Mesenchymal stem cell (in vitro differentiated cells and primary cell): ENCODE data around the gene UTF1.

Experiments
- DNase-seq: peaks from one replicate; pipeline ENCODE4 v3.0.0-alpha.2; 2013
- H2AFZ ChIP-seq: one replicate; pipeline ENCODE4 v1.6.1; 2013; ENCODE audit warnings: low read depth, mild to moderate bottlenecking, control low read depth, inconsistent platforms, low read length, moderate library complexity
- H2AK5ac ChIP-seq: 2 replicates; pipeline ENCODE4 v1.6.1; 2013; ENCODE audit warnings: low read length, moderate library complexity, mild to moderate bottlenecking, inconsistent platforms; ENCODE audit not compliant: severe bottlenecking
- H2BK120ac ChIP-seq: one replicate; pipeline ENCODE4 v1.6.1; 2013; ENCODE audit warnings: low read depth, mild to moderate bottlenecking, inconsistent platforms, low read length, moderate library complexity
- H2BK12ac ChIP-seq, 2 experiments: one replicate each; pipeline ENCODE4 v1.6.1; 2013; ENCODE audit warnings: inconsistent platforms in 2 of 2, low read length in 2 of 2, mild to moderate bottlenecking in 2 of 2, moderate library complexity in 2 of 2, control low read depth in 1 of 2
- H2BK15ac ChIP-seq: one replicate; pipeline ENCODE4 v1.6.1; 2013; ENCODE audit warnings: mild to moderate bottlenecking, low read depth, inconsistent platforms; ENCODE audit not compliant: poor library complexity, severe bottlenecking
- H2BK5ac ChIP-seq: 2 replicates; pipeline ENCODE4 v1.6.1; 2013; ENCODE audit warnings: low read depth, mild to moderate bottlenecking, low read length, control low read depth, inconsistent platforms; ENCODE audit not compliant: poor library complexity, severe bottlenecking
- H3K14ac ChIP-seq, 2 experiments: one replicate each; pipeline ENCODE4 v1.6.1; 2013; ENCODE audit warnings: inconsistent platforms in 2 of 2, low read length in 2 of 2, control low read depth in 1 of 2, mild to moderate bottlenecking in 1 of 2, moderate library complexity in 1 of 2
- H3K18ac ChIP-seq, 2 experiments: one replicate each; pipeline ENCODE4 v1.6.1; 2013; ENCODE audit warnings: inconsistent platforms in 2 of 2, low read length in 2 of 2, control low read depth in 1 of 2, low read depth in 1 of 2, mild to moderate bottlenecking in 1 of 2
- H3K23ac ChIP-seq, 2 experiments: one replicate each; pipeline ENCODE4 v1.6.1; 2013; ENCODE audit warnings: inconsistent platforms in 2 of 2, low read length in 2 of 2, mild to moderate bottlenecking in 2 of 2, moderate library complexity in 2 of 2, control low read depth in 1 of 2
- H3K27ac ChIP-seq: 2 replicates; pipeline ENCODE4 v1.5.1; 2013; ENCODE audit warnings: mild to moderate bottlenecking, moderate library complexity, low read length, control low read depth, inconsistent platforms; ENCODE audit not compliant: poor library complexity, severe bottlenecking
- H3K27me3 ChIP-seq, 2 experiments: 2 replicates each; pipeline versions ENCODE4 v1.6.1 to v1.7.0; 2013; ENCODE audit warnings: low read length in 2 of 2, mild to moderate bottlenecking in 2 of 2, moderate library complexity in 2 of 2, control low read depth in 1 of 2, inconsistent platforms in 1 of 2; ENCODE audit not compliant: control insufficient read depth in 1 of 2, insufficient read depth in 1 of 2
- H3K36me3 ChIP-seq, 2 experiments: 2 replicates each; pipeline versions ENCODE4 v1.6.1 to v1.7.0; 2013; ENCODE audit warnings: low read length in 2 of 2, control low read depth in 1 of 2, inconsistent platforms in 1 of 2, low read depth in 1 of 2, mild to moderate bottlenecking in 1 of 2; ENCODE audit not compliant: insufficient read depth in 2 of 2, control insufficient read depth in 1 of 2
- H3K4ac ChIP-seq, 2 experiments: one replicate each; pipeline ENCODE4 v1.6.1; 2013; ENCODE audit warnings: inconsistent platforms in 2 of 2, low read length in 2 of 2, mild to moderate bottlenecking in 2 of 2, moderate library complexity in 2 of 2, control low read depth in 1 of 2, low read depth in 1 of 2
- H3K4me1 ChIP-seq: 2 replicates; pipeline ENCODE4 v1.6.1; 2013; ENCODE audit warnings: low read depth, low read length, control low read depth; ENCODE audit not compliant: control insufficient read depth, insufficient read depth
- H3K4me2 ChIP-seq: 2 replicates; pipeline ENCODE4 v1.6.1; 2013; ENCODE audit warnings: low read length, mild to moderate bottlenecking, inconsistent platforms; ENCODE audit not compliant: poor library complexity, severe bottlenecking
- H3K4me3 ChIP-seq, 2 experiments: 2 replicates each; pipeline versions ENCODE4 v1.5.1 to v1.7.0; 2013; ENCODE audit warnings: low read length in 2 of 2, mild to moderate bottlenecking in 2 of 2, control low read depth in 1 of 2, low read depth in 1 of 2; ENCODE audit not compliant: insufficient read depth in 1 of 2
- H3K79me1 ChIP-seq: replicated peaks from 2 replicates; pipeline ENCODE4 v1.6.1; 2013; ENCODE audit warnings: mild to moderate bottlenecking, control low read depth, low read length, inconsistent platforms; ENCODE audit not compliant: poor library complexity, severe bottlenecking
- H3K9ac ChIP-seq: 2 replicates; pipeline ENCODE4 v1.7.0; 2013; ENCODE audit warnings: mild to moderate bottlenecking, low read length, moderate library complexity
- H3K9me3 ChIP-seq: 2 replicates; pipeline ENCODE4 v1.7.0; 2013; ENCODE audit warnings: mild to moderate bottlenecking, low read length; ENCODE audit not compliant: control insufficient read depth
- H4K8ac ChIP-seq: one replicate; pipeline ENCODE4 v1.6.1; 2013; ENCODE audit warnings: inconsistent platforms, mild to moderate bottlenecking, low read length, moderate library complexity
- H4K91ac ChIP-seq: one replicate; pipeline ENCODE4 v1.6.1; 2013; ENCODE audit warnings: mild to moderate bottlenecking, low read length, inconsistent platforms
- WGBS: methylation state at CpG from one replicate; pipeline ENCODE4 v1.1.7; 2013; ENCODE audit warnings: mixed read lengths; 5-methylcytosine and 5-hydroxymethylcytosine counted together

UTF1 gene

DNA sequence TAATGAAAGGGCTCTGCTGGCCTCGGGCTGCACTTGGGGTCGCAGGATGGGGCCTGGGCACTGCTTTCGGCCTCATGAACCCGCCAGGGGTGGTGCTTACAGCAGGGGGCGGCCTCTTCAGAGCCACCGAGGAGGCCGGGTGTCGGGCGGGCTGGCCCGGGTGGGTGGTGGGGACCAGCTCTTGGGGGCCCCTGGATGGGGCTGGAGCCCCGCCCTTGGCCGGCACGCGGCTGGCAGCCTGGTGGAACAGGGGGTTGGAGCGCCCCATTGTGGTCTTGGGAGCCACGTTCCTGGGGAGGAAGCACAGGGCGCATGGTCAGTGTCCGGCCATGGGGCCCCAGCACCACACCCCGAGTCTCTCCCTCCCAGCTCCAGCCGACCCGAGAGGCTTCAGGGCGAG is 37.8 kb downstream of the UTF1 start:
- H4K8ac ChIP-seq: no peak overlapping the region
- H2BK120ac ChIP-seq: no peak overlapping the region
- H3K14ac ChIP-seq: no peak overlapping the region
- H3K27me3 ChIP-seq: no peaks in the 10 kb centered on the region
- no peak overlapping the region for H3K4me2 ChIP-seq
- H3K9me3 ChIP-seq: no peaks in the 10 kb centered on the region
- H3K36me3 ChIP-seq: peaks cover 0 to 67% of the 10 kb centered on the region in 2 experiments
- no peak overlapping the region for H4K91ac ChIP-seq
- no peak overlapping the region for H2AK5ac ChIP-seq
- H3K4me1 ChIP-seq: peaks cover 3% of the 10 kb centered on the region
- H2BK5ac ChIP-seq: no peak overlapping the region
- H3K9ac ChIP-seq: no peak overlapping the region
- no peak overlapping the region for H3K18ac ChIP-seq
- no peak overlapping the region for H2BK12ac ChIP-seq
- H3K4me3 ChIP-seq: no peak overlapping the region
- H3K27ac ChIP-seq: no peak overlapping the region
- no peak overlapping the region for H2AFZ ChIP-seq
- no peak for DNase-seq
- no peaks in the 10 kb centered on the region for H3K79me1 ChIP-seq
- H2BK15ac ChIP-seq: no peak overlapping the region
- H3K23ac ChIP-seq: no peak overlapping the region
- WGBS: 94% methylated on average over 22 of the region's 22 CpGs
- H3K4ac ChIP-seq: no peak overlapping the region

DNA sequence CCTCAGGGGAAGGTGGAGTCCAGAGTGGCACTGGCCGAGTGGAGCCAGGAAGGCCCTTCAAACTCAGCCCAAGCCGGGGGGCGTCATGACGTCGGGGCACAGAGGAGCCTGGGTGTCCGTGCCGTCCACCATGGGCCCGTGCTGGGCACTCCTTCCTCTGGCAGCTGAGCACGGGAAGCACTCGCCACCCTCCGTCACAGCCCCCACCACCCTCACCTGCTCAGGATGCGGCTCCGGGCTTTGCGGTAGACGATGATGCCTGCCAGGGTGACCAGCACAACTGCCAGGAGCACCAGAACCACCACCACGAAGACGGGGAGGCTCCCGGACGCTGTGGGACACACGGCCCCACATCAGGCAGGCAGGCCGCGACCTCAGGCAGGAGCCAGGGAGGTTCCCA is 38.5 kb downstream of the UTF1 start:
- Histone ChIP-seq H3K9ac (no peak overlapping the region), H3K4ac (no peak overlapping the region), H4K91ac (no peak overlapping the region), H3K36me3 (peaks cover 0 to 72% of the 10 kb centered on the region in 2 experiments), H3K4me1 (peaks cover 2% of the 10 kb centered on the region), H3K27me3 (no peaks in the 10 kb centered on the region), H3K18ac (no peak overlapping the region), H2BK120ac (no peak overlapping the region), H2BK5ac (no peak overlapping the region), H2AK5ac (no peak overlapping the region), H3K4me2 (no peak overlapping the region), H3K14ac (no peak overlapping the region), H2AFZ (no peak overlapping the region), H3K27ac (no peak overlapping the region), H3K79me1 (no peaks in the 10 kb centered on the region), H2BK15ac (no peak overlapping the region), H4K8ac (no peak overlapping the region), H3K9me3 (no peaks in the 10 kb centered on the region), H3K4me3 (no peak overlapping the region), H3K23ac (no peak overlapping the region), H2BK12ac (no peak overlapping the region)
- 96% methylated on average over 22 of the region's 22 CpGs for WGBS
- DNase-seq: no peak

DNA sequence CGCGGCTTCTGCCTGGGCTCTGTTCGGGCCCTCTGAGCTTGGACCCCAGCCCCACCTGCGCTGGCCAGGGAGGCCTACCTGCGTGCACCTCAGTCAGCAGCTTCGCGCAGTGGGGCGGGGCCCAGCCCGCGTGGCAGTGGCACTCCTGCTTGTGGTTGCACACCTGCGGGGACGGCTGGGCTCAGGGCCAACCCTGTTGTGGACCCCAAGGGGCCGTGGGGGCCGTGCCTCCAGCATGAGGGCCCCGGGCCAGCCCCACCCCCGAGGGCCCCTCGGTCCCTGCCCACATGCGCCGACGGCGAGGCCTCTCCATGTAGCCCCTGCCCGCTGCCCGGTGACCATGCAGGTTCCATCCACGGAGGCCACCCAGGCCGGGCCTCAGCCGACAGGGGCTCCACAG is 39.4 kb downstream of the UTF1 start:
- H3K23ac ChIP-seq: no peak overlapping the region
- peaks cover 0 to 78% of the 10 kb centered on the region in 2 experiments for H3K36me3 ChIP-seq
- no peak overlapping the region for H3K4me3 ChIP-seq
- no peak overlapping the region for H3K4me2 ChIP-seq
- H2BK15ac ChIP-seq: no peak overlapping the region
- H3K18ac ChIP-seq: no peak overlapping the region
- no peak overlapping the region for H3K14ac ChIP-seq
- peaks cover 2% of the 10 kb centered on the region for H3K4me1 ChIP-seq
- no peak overlapping the region for H4K91ac ChIP-seq
- no peak overlapping the region for H2AFZ ChIP-seq
- no peak overlapping the region for H4K8ac ChIP-seq
- H3K27ac ChIP-seq: no peak overlapping the region
- no peak overlapping the region for H3K4ac ChIP-seq
- H2AK5ac ChIP-seq: no peak overlapping the region
- H2BK12ac ChIP-seq: no peak overlapping the region
- H3K9me3 ChIP-seq: no peaks in the 10 kb centered on the region
- no peaks in the 10 kb centered on the region for H3K79me1 ChIP-seq
- 88% methylated on average over 26 of the region's 26 CpGs for WGBS
- DNase-seq: no peak
- H2BK5ac ChIP-seq: no peak overlapping the region
- no peak overlapping the region for H3K9ac ChIP-seq
- no peak overlapping the region for H2BK120ac ChIP-seq
- peaks cover 0 to under 1% of the 10 kb centered on the region in 2 experiments for H3K27me3 ChIP-seq

DNA sequence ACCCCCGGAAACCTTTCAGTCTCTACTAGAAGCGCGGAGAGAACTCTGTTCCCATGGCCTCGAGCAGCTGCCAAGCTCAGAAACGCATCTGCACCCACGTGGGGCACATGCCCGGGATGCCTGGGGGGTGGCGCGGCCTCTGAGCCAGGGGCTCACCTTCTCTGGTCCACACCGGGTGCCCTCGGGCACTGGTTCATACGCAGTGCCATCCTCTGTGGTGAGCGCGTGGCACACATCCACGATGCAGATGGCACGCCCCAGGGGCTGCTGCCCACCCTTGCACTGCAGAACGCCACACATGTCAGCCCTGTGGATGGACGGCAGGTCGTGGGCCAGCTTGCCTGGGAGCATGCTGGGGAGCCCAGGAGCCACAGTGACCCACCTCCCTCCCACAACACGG is 40.2 kb downstream of the UTF1 start:
- H3K4ac ChIP-seq: no peak overlapping the region
- no peak overlapping the region for H2BK5ac ChIP-seq
- H2BK15ac ChIP-seq: no peak overlapping the region
- H3K27me3 ChIP-seq: peaks cover 0 to 8% of the 10 kb centered on the region in 2 experiments
- H3K79me1 ChIP-seq: no peaks in the 10 kb centered on the region
- no peak overlapping the region for H3K9ac ChIP-seq
- DNase-seq: no peak
- no peak overlapping the region for H2AK5ac ChIP-seq
- no peak overlapping the region for H3K4me3 ChIP-seq
- H3K27ac ChIP-seq: no peak overlapping the region
- H4K91ac ChIP-seq: no peak overlapping the region
- no peaks in the 10 kb centered on the region for H3K9me3 ChIP-seq
- H3K4me2 ChIP-seq: no peak overlapping the region
- no peak overlapping the region for H3K14ac ChIP-seq
- H2BK12ac ChIP-seq: no peak overlapping the region
- H3K18ac ChIP-seq: no peak overlapping the region
- no peak overlapping the region for H4K8ac ChIP-seq
- peaks cover 5% of the 10 kb centered on the region for H3K4me1 ChIP-seq
- peaks cover 0 to 78% of the 10 kb centered on the region in 2 experiments for H3K36me3 ChIP-seq
- 93% methylated on average over 20 of the region's 20 CpGs for WGBS
- H2AFZ ChIP-seq: no peak overlapping the region
- no peak overlapping the region for H3K23ac ChIP-seq
- no peak overlapping the region for H2BK120ac ChIP-seq
